Caco-2 (cell line): ENCODE data around the gene SESTD1. TPM values are rescaled to one million over a fixed set of nuclear protein-coding genes. Genes with fewer than 3 reads are reported as not detected.

Source experiments
- BruUV-seq: library from RNA; stranded (reverse); fragments of 400-500 nt; replicated peaks from 2 replicates; lab custom pipeline; 2021; lab: Mats Ljungman, UMichigan
- CTCF ChIA-PET: fragments of 300-600 bp; sonication (Branson Sonifier 250); formaldehyde crosslinking; loops from one replicate; lab custom pipeline; 2022; ENCODE audit warnings: antibody characterized with exemption; lab: Charles Lee
- POLR2A ChIA-PET: fragments of 300-600 bp; sonication (Branson Sonifier 250); formaldehyde crosslinking; loops from one replicate; lab custom pipeline; 2022; ENCODE audit warnings: antibody characterized with exemption; lab: Charles Lee
- DNase-seq, 2 experiments: peaks; one replicate each; pipeline versions ENCODE4 v3.0.0 to v3.0.0-alpha.2; 2020 to 2022
- H3K27me3 ChIP-seq: replicated peaks from 2 replicates; pipeline ENCODE4 v1.6.0; 2011; ENCODE audit warnings: low read length; ENCODE audit not compliant: control insufficient read depth, insufficient read depth
- H3K36me3 ChIP-seq: 2 replicates; pipeline ENCODE4 v1.5.1; 2011; ENCODE audit warnings: low read length; ENCODE audit not compliant: control insufficient read depth, insufficient read depth
- H3K4me1 ChIP-seq: fragments of 250-450 bp; sonication (Bioruptor Pico); 2 replicates; pipeline ENCODE4 v1.5.1; 2020; ENCODE audit warnings: mild to moderate bottlenecking
- H3K4me3 ChIP-seq: 2 replicates; pipeline ENCODE4 v1.5.1; 2011; ENCODE audit warnings: low read depth, mild to moderate bottlenecking, control low read depth, low read length
- H3K9me3 ChIP-seq: fragments of 250-450 bp; sonication (Bioruptor Pico); 2 replicates; pipeline ENCODE4 v1.5.1; 2020; ENCODE audit warnings: mild to moderate bottlenecking, moderate library complexity
- H3K27ac Mint-ChIP-seq: one replicate; pipeline ENCODE4 v1.8.0; 2022; ENCODE audit warnings: mixed read lengths; ENCODE audit not compliant: unreplicated experiment
- H3K27me3 Mint-ChIP-seq: one replicate; pipeline ENCODE4 v1.8.0; 2022; ENCODE audit warnings: mixed read lengths; ENCODE audit not compliant: insufficient read depth, unreplicated experiment
- H3K36me3 Mint-ChIP-seq: one replicate; pipeline ENCODE4 v1.8.0; 2022; ENCODE audit warnings: mild to moderate bottlenecking, mixed read lengths; ENCODE audit not compliant: insufficient read depth, unreplicated experiment
- H3K4me1 Mint-ChIP-seq: one replicate; pipeline ENCODE4 v1.8.0; 2022; ENCODE audit warnings: low read depth, mixed read lengths; ENCODE audit not compliant: unreplicated experiment
- H3K4me3 Mint-ChIP-seq: one replicate; pipeline ENCODE4 v1.8.0; 2022; ENCODE audit warnings: mild to moderate bottlenecking, moderate library complexity, mixed read lengths; ENCODE audit not compliant: unreplicated experiment
- H3K9me3 Mint-ChIP-seq: one replicate; pipeline ENCODE4 v1.8.0; 2022; ENCODE audit warnings: mixed read lengths; ENCODE audit not compliant: unreplicated experiment
- CTCF ChIP-seq, 2 experiments: fragments of 200-600 bp in 1 of 2; IDR thresholded peaks; 1 replicate in 1 of 2; 2 replicates in 1 of 2; pipeline versions ENCODE4 v1.5.1 to v1.8.0; 2011 to 2022; ENCODE audit warnings: antibody characterized with exemption in 1 of 2, control low read depth in 1 of 2, inconsistent platforms in 1 of 2, low read depth in 1 of 2, low read length in 1 of 2, mild to moderate bottlenecking in 1 of 2, moderate library complexity in 1 of 2; ENCODE audit not compliant: insufficient read depth in 1 of 2, severe bottlenecking in 1 of 2, unreplicated experiment in 1 of 2
- intact Hi-C: fragments of 100-400 bp; cut with micrococcal nuclease; formaldehyde crosslinking; loops from one replicate; pipeline ENCODE4 v1.10.0; 2022; ENCODE audit not compliant: unreplicated experiment
- total RNA-seq: library from RNA; stranded (reverse); gene quantifications from 2 replicates; pipeline ENCODE4 v1.2.3, GENCODE V29; 2022

SESTD1 gene
- total RNA-seq, 1 experiment from 2014 or later: 50.2 TPM

GRCh38 chr2:179298666-179299065 is 34.0 kb upstream of the SESTD1 start:
- no peaks in the 10 kb centered on the region for H3K4me1 Mint-ChIP-seq
- H3K27me3 Mint-ChIP-seq: no peaks in the 10 kb centered on the region
- intact Hi-C loops: no loop called here

GRCh38 chr2:179297927-179298326 is 33.3 kb upstream of the SESTD1 start:
- Histone ChIP-seq H3K36me3 (no peaks in the 10 kb centered on the region), H3K4me1 (no peaks in the 10 kb centered on the region), H3K9me3 (no peaks in the 10 kb centered on the region), H3K27me3 (no peaks in the 10 kb centered on the region), H3K4me3 (no peak overlapping the region)
- Mint-ChIP-seq H3K36me3 (no peaks in the 10 kb centered on the region), H3K27me3 (no peaks in the 10 kb centered on the region), H3K27ac (no peak overlapping the region), H3K4me1 (no peaks in the 10 kb centered on the region), H3K9me3 (peaks cover 10% of the 10 kb centered on the region), H3K4me3 (no peak overlapping the region)
- ChIA-PET CTCF (no interaction called here), POLR2A (no interaction called here)
- no peak for TF ChIP-seq CTCF (IDR thresholded peaks at IDR 0.05; ENCODE audit: insufficient read depth in 1 of 2, low read depth in 1 of 2, low read length in 1 of 2, severe bottlenecking in 1 of 2, unreplicated experiment in 1 of 2)
- no peak for DNase-seq
- no TSS peak for BruUV-seq
- intact Hi-C loops: no loop called here

More at GRCh38 chr2:179298666-179299065, 34.0 kb upstream of the SESTD1 start:
- no peaks in the 10 kb centered on the region for H3K36me3 Mint-ChIP-seq
- no peak overlapping the region for H3K27ac Mint-ChIP-seq
- no peak for DNase-seq
- Histone ChIP-seq H3K4me3 (no peak overlapping the region), H3K4me1 (no peaks in the 10 kb centered on the region), H3K9me3 (no peaks in the 10 kb centered on the region), H3K27me3 (no peaks in the 10 kb centered on the region), H3K36me3 (no peaks in the 10 kb centered on the region)
- no peak overlapping the region for H3K4me3 Mint-ChIP-seq
- BruUV-seq: no TSS peak
- peaks cover 10% of the 10 kb centered on the region for H3K9me3 Mint-ChIP-seq
- ChIA-PET CTCF (no interaction called here), POLR2A (no interaction called here)
- no peak for TF ChIP-seq CTCF (IDR thresholded peaks at IDR 0.05; ENCODE audit: insufficient read depth in 1 of 2, low read depth in 1 of 2, low read length in 1 of 2, severe bottlenecking in 1 of 2, unreplicated experiment in 1 of 2)

- no peaks in the 10 kb centered on the region for H3K27me3 ChIP-seq
- H3K27me3 Mint-ChIP-seq: no peaks in the 10 kb centered on the region
- ChIA-PET CTCF (no interaction called here), POLR2A (no interaction called here)
- no peak overlapping the region for H3K4me3 ChIP-seq
- no peaks in the 10 kb centered on the region for H3K36me3 Mint-ChIP-seq
- H3K9me3 ChIP-seq: no peaks in the 10 kb centered on the region
- no peak overlapping the region for H3K27ac Mint-ChIP-seq
- peaks cover under 1% of the 10 kb centered on the region for H3K4me1 Mint-ChIP-seq
- no peaks in the 10 kb centered on the region for H3K36me3 ChIP-seq
- no peak overlapping the region for H3K4me3 Mint-ChIP-seq
- no peaks in the 10 kb centered on the region for H3K4me1 ChIP-seq
- BruUV-seq: no TSS peak
- no peaks in the 10 kb centered on the region for H3K9me3 Mint-ChIP-seq
- intact Hi-C loops: no loop called here
- TF ChIP-seq CTCF (IDR thresholded peaks at IDR 0.05; ENCODE audit: insufficient read depth in 1 of 2, low read depth in 1 of 2, low read length in 1 of 2, severe bottlenecking in 1 of 2, unreplicated experiment in 1 of 2): no peak
- DNase-seq: no peak
Observed at GRCh38 chr2:179290329-179290728, 25.7 kb upstream of the SESTD1 start.
